NCI-H187 (cell line): ENCODE data around the gene CLDN8.

ENCODE experiments used
- DNase-seq, 2 experiments: peaks; one replicate each; lab custom pipeline; 2025; lab: John Stamatoyannopoulos, UW

The CLDN8 gene

GRCh38 chr21:30216041-30216723 is at the start of gene CLDN8:
CLDN8 (minus strand) TSS chr21:30216097; CDS start chr21:30215925, 172 bp downstream.
- no peak for DNase-seq

DNA sequence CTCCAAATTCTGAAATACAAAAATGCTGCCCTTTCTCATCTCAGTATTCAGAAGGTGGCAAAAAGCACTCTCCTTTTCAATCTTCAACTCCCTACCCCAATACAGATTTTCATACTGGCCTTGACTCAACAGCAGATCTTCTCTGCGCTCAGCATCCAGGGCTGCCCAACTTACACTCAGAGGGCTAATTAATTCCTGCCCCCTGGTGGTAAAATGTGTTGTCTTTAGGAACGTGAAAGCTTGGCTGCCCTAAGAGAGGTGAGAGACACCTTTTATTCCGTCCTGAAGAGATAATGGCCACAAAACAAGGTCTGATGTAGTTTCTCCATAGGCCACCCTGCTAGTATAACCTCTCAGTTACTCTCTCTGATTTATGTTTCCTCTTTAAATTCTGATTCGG is 41.9 kb upstream of the CLDN8 start:
- DNase-seq: no peak

- DNase-seq: no peak
These were observed 40.2 kb upstream of the CLDN8 start for GRCh38 chr21:30256100-30256499.

DNA sequence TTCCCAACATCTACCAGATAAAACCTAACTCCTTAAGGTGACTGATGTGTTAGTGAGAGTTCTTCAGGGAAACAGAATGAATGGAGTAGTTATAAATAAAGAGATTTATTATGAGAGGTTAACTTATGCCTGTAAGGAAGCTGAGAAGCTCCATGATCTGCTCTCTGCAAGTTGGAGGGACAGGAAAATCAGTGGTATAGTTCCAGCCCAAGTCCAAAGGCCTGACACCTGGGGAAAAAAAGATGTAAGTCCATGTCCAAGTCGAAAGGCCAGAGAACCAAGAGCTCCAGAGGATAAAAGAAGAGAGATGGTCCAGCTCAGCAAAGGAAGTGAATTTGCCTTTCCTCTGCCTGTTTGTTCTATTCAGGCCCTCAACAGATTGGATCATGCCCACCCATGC is 39.8 kb upstream of the CLDN8 start:
- DNase-seq: no peak

GRCh38 chr21:30251781-30252180 is 35.9 kb upstream of the CLDN8 start:
- no peak for DNase-seq

DNA sequence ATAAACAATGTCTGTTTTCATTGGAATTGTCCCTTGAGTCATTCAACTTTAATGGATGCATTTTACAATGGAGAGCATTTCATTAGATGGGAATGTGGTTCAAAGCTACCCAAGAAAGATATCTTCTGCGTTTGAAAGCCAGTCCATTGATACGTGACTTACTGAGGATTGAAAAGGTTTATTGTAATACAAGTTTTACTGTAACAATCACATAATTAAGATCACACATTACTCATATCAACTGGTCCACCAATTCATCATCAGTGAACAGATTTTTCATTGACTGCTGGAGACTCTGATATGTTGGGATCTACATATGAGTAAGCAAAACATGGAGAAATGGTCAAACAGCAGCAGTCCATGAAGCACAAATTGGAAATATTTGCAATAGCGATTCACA is 34.0 kb upstream of the CLDN8 start:
- DNase-seq: no peak

- DNase-seq: no peak
These were observed 32.9 kb upstream of the CLDN8 start for GRCh38 chr21:30248844-30249243.

DNA sequence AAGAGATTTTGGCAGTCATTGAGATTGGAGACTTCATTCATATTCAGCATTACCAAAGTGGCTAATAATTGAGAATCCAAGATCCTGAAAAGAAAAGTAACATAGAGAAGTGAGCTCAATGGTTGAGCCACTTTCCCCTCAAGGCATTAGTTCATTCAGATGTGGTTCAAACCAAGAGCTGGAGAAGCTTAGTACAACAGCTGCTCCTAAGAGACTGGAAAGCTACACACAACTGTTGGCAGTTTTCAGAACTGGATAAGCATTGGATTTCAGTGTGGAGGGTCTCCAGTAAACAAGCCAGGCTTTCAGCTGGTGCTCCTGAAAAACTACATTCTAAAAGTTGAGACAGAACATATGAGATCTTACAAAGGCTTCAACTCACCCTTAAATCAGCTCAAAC is 29.2 kb upstream of the CLDN8 start:
- DNase-seq: no peak

DNA sequence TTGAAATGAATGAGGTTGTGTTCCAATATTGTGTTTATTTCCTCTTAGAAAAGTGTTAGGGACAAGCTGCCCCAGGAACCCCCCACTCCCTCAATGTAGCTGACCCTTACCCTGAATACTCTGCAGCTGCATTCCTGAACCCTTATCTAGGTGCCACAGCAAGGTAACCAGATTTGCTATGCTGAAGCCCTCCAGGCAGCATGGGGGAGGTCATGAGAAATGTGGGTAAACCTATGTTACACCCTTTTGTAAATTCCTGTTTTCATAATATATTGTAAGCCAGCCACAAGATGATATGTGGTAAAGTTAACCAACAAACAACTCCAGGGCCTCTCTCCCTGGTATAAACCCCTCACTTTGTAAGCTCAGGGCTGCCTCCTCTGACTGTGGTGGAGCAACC is 27.8 kb upstream of the CLDN8 start:
- DNase-seq: no peak

- no peak for DNase-seq
These were observed 24.8 kb upstream of the CLDN8 start for GRCh38 chr21:30240661-30241060.

- no peak for DNase-seq
These were observed 22.3 kb upstream of the CLDN8 start for GRCh38 chr21:30238168-30238567.

- DNase-seq: no peak
These were observed 18.7 kb upstream of the CLDN8 start for GRCh38 chr21:30234643-30235042.

- DNase-seq: no peak
These were observed 18.2 kb upstream of the CLDN8 start for GRCh38 chr21:30234050-30234449.

GRCh38 chr21:30233228-30234020 is 17.5 kb upstream of the CLDN8 start:
- DNase-seq: no peak

- DNase-seq: no peak
These were observed 16.1 kb upstream of the CLDN8 start for GRCh38 chr21:30232011-30232410.

DNA sequence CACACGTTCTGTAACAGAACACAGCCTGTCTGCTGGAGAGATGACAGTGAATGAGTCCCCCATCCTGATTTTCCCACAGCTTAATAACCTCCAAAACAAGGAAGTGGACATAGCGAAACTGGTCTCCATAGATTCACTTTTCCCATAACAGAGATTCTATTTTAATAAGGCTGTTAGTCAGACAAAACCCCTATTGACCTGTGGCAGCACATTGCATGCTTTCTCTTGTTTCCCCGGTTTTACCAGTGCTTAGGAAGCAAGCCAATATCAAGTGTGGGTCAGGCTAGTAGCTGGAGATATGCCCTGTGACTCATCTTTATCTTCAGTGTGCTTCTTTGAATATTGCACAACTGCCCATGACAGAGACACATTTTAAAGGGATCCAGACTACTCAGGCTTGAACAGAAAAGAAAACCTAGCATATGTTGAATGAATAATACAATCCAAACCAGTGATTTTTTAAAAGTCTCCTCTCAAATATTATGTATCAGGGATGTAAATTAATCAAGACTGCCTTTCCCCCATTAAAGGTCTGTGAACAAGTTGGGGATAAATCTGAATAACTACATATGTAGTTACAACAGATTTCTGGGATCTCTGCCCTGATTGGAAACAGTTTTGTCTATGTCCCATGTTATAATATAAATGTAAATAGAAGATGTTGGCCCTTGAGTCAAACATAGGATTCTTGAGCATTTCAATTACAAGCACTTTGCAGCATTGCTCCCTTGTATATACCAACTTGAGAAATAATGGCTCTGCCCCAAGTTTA is 11.9 kb upstream of the CLDN8 start:
- DNase-seq: no peak

- no peak for DNase-seq
These were observed 11.2 kb upstream of the CLDN8 start for GRCh38 chr21:30227128-30227527.

- no peak for DNase-seq
These were observed 7.7 kb upstream of the CLDN8 start for GRCh38 chr21:30223596-30223995.

- DNase-seq: no peak
These were observed 6.8 kb upstream of the CLDN8 start for GRCh38 chr21:30222724-30223123.

DNA sequence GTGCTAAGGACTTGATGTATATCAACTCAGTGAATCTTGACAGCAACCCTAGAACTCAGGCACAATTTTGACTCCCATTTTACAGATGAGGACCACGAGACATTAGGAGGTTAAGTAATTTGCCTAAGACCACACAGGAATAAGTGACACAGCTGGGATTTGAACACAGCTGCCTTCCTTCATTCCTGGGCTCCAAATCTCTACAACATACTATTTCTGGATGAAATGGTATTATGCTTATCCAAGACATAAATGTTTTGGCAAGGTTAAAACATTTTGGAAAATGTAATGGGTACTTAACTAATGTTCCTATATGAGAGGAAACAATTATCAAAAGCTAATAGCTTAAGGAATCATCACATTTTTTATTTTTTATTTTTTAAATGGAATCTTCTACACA is 4.8 kb downstream of the CLDN8 start:
- no peak for DNase-seq

- no peak for DNase-seq
These were observed 6.3 kb downstream of the CLDN8 start for GRCh38 chr21:30209601-30210000.

- DNase-seq: no peak
These were observed 8.7 kb downstream of the CLDN8 start for GRCh38 chr21:30207252-30207579.
